Activated CD4-positive, alpha-beta memory T cell treated with anti-CD3 and anti-CD28 coated beads for 36 hours (primary cell): ENCODE measurements around the gene CNTN5. TPM values are rescaled to one million over a fixed set of nuclear protein-coding genes. Genes with fewer than 3 reads are reported as not detected.

Experiments used
- CTCF ChIA-PET: fragments of 350-600 bp; sonication (Branson Sonifier 250); formaldehyde crosslinking; loops from one replicate; lab custom pipeline; 2021; ENCODE audit warnings: antibody characterized with exemption, inconsistent platforms; lab: Charles Lee
- POLR2A ChIA-PET: fragments of 350-600 bp; sonication (Branson Sonifier 250); formaldehyde crosslinking; loops from one replicate; lab custom pipeline; 2021; ENCODE audit warnings: antibody characterized with exemption; lab: Charles Lee
- DNase-seq: peaks from one replicate; pipeline ENCODE4 v3.0.0-alpha.2; 2020
- H3K27ac Mint-ChIP-seq: one replicate; pipeline ENCODE4 v1.8.0; 2021; ENCODE audit warnings: mixed read lengths
- H3K27me3 Mint-ChIP-seq: one replicate; pipeline ENCODE4 v1.8.0; 2021; ENCODE audit warnings: mixed read lengths
- H3K36me3 Mint-ChIP-seq: one replicate; pipeline ENCODE4 v1.8.0; 2021; ENCODE audit warnings: mixed read lengths
- H3K4me1 Mint-ChIP-seq: one replicate; pipeline ENCODE4 v1.8.0; 2021; ENCODE audit warnings: low read depth, mixed read lengths
- H3K4me3 Mint-ChIP-seq: one replicate; pipeline ENCODE4 v1.8.0; 2021; ENCODE audit warnings: mild to moderate bottlenecking, mixed read lengths
- H3K9me3 Mint-ChIP-seq: one replicate; pipeline ENCODE4 v1.8.0; 2021; ENCODE audit warnings: mixed read lengths
- intact Hi-C: fragments of 100-400 bp; cut with micrococcal nuclease; formaldehyde crosslinking; loops from one replicate; pipeline ENCODE4 v1.15.1; 2023
- total RNA-seq, 2 experiments: library from RNA; stranded (reverse); gene quantifications; one replicate each; pipeline ENCODE4 v1.2.3, GENCODE V29; 2021

Gene CNTN5
- total RNA-seq, 2 experiments from 2014 or later, result not detected

DNA sequence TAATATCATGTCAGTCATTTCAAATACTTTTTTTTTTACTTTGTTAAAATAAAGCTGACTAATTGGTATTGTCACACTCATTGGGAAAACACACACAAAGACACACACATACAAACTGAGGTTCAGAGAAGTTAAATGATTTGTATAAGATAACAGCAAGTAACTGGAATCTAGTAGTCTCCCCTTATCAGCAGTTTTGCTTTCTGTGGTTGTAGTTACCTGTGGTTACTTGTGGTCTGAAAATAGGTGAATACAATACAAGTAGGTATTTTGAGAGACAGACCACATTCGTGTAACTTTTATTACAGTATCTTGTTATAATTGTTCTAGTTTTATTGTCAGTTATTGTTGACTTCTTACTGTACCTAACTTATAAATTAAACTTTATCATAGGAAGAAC lies 610.9 kb downstream of the CNTN5 start:
- no peaks in the 10 kb centered on the region for H3K36me3 Mint-ChIP-seq
- intact Hi-C loops, result no loop called here
- no peaks in the 10 kb centered on the region for H3K4me1 Mint-ChIP-seq
- POLR2A ChIA-PET, result no interaction called here
- peaks cover 9% of the 10 kb centered on the region for H3K9me3 Mint-ChIP-seq
- no peaks in the 10 kb centered on the region for H3K27me3 Mint-ChIP-seq
- no peak overlapping the region for H3K27ac Mint-ChIP-seq
- H3K4me3 Mint-ChIP-seq, result no peak overlapping the region
- CTCF ChIA-PET, result no interaction called here
- no peak for DNase-seq

DNA sequence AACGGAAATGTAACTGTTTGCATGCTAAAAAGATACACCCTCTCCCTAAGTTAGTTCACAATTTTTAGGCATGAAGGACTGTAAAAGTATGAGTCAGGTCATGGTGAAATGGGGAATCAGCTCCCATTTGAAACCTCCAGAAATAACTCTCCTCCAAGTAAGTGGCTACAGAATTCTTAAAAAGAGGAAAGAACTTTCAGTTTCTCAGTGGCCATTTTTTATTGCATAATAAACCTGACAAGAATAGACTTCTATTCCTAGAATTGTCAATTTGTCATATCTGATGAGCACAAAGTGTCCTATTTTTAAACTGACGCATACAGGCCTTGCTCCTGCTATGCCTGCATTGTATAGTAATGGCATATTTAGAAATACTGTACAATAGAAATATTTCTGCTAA lies 612.2 kb downstream of the CNTN5 start:
- POLR2A ChIA-PET, result no interaction called here
- no peaks in the 10 kb centered on the region for H3K27me3 Mint-ChIP-seq
- no peaks in the 10 kb centered on the region for H3K4me1 Mint-ChIP-seq
- CTCF ChIA-PET, result no interaction called here
- no peaks in the 10 kb centered on the region for H3K36me3 Mint-ChIP-seq
- H3K27ac Mint-ChIP-seq, result no peak overlapping the region
- intact Hi-C loops, result no loop called here
- H3K4me3 Mint-ChIP-seq, result no peak overlapping the region
- DNase-seq, result no peak
- H3K9me3 Mint-ChIP-seq, result peaks cover 9% of the 10 kb centered on the region

DNA sequence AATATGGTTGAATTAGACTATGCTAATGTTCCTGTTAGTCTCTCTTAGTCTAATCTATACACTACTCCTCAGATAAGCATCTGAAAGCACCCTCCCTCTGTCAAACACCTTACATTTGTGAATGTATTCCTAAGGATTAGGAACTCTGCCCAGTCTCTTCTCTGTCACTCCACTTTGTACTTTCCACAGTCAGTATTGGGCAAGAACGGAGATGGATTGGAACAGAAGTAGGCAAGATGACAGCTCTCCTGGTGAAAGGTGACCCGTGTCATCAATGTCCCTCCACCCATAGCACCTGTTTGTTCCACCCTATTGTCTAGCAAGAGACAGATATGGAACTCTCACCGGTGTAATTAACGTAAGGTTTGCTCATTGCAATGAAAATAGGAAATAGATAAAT lies 613.8 kb downstream of the CNTN5 start:
- H3K27me3 Mint-ChIP-seq, result no peaks in the 10 kb centered on the region
- no peaks in the 10 kb centered on the region for H3K4me1 Mint-ChIP-seq
- peaks cover 9% of the 10 kb centered on the region for H3K9me3 Mint-ChIP-seq
- intact Hi-C loops, result no loop called here
- DNase-seq, result no peak
- POLR2A ChIA-PET, result no interaction called here
- no peaks in the 10 kb centered on the region for H3K36me3 Mint-ChIP-seq
- H3K4me3 Mint-ChIP-seq, result no peak overlapping the region
- CTCF ChIA-PET, result no interaction called here
- H3K27ac Mint-ChIP-seq, result no peak overlapping the region

DNA sequence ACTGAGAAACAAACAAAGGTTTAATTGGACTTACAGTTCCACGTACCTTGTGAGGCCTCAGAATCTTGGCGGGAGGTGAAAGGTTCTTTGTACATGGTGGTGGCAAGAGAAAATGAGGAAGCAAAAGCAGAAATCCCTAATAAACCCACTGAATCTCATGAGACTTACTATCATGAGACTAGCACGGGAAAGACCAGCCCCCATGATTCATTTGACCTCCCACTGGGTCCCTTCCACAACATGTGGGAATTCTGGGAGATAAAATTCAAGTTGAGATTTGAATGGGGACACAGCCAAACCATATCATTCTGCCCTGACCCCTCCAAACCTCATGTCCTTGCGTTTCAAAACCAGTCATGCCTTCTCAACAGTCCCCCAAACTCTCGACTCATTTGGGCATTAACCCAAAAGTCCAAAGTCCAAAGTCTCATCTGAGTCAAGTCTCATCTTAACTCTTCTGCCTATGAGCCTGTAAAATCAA lies 617.4 kb downstream of the CNTN5 start:
- Mint-ChIP-seq H3K27me3 (no peaks in the 10 kb centered on the region), H3K4me3 (no peak overlapping the region), H3K4me1 (no peaks in the 10 kb centered on the region), H3K27ac (no peak overlapping the region), H3K9me3 (peaks cover 19% of the 10 kb centered on the region), H3K36me3 (peaks cover 2% of the 10 kb centered on the region)
- POLR2A ChIA-PET, result no interaction called here
- intact Hi-C loops, result no loop called here
- CTCF ChIA-PET, result no interaction called here
- no peak for DNase-seq

DNA sequence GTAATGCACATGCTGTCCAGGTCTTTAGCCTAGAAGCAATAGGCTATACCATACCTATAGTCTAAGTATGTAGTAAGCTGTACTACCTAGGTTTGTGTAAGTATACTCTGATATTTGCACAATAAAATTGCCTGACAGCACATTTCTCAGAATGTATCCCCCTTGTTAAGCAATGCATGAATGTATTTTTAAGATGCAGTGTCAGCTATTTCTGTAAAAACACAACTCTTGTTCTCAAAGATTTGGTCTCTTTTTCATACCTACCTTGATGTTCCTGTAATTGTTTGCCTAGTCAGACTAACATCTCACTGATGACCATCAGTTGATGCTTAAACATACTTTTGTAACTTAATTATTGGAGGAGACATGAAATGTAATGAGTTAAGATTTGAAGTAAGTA lies 619.9 kb downstream of the CNTN5 start:
- POLR2A ChIA-PET, result no interaction called here
- CTCF ChIA-PET, result no interaction called here

DNA sequence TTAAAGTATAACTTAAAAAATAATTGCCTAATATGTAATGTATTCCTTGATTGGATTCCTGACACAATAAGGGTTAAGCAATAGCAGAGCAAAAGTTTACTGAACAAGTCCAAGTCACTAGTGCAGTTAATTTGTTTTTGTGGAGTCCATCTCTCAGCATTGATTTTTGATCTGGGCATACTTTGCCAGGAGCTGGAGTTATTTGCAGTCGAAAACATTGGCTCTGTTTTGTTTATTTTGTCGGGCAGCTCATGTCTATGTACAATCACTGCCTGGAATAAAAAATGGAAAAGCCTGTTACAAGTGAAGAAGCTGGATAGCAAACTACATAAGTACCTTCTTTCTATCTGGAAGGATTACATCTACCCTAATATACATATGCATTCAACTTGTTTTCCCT lies 625.2 kb downstream of the CNTN5 start:
- H3K27me3 Mint-ChIP-seq, result no peaks in the 10 kb centered on the region
- POLR2A ChIA-PET, result no interaction called here
- no peak overlapping the region for H3K4me3 Mint-ChIP-seq
- no peak for DNase-seq
- no peak overlapping the region for H3K27ac Mint-ChIP-seq
- intact Hi-C loops, result no loop called here
- H3K36me3 Mint-ChIP-seq, result no peaks in the 10 kb centered on the region
- H3K9me3 Mint-ChIP-seq, result peaks cover 26% of the 10 kb centered on the region
- H3K4me1 Mint-ChIP-seq, result no peaks in the 10 kb centered on the region
- CTCF ChIA-PET, result no interaction called here

More for the DNA sequence above, 619.9 kb downstream of the CNTN5 start:
- H3K4me1 Mint-ChIP-seq, result no peaks in the 10 kb centered on the region
- H3K27me3 Mint-ChIP-seq, result no peaks in the 10 kb centered on the region
- H3K36me3 Mint-ChIP-seq, result peaks cover 2% of the 10 kb centered on the region
- intact Hi-C loops, result no loop called here
- no peak overlapping the region for H3K4me3 Mint-ChIP-seq
- no peak for DNase-seq
- peaks cover 17% of the 10 kb centered on the region for H3K9me3 Mint-ChIP-seq
- no peak overlapping the region for H3K27ac Mint-ChIP-seq

DNA sequence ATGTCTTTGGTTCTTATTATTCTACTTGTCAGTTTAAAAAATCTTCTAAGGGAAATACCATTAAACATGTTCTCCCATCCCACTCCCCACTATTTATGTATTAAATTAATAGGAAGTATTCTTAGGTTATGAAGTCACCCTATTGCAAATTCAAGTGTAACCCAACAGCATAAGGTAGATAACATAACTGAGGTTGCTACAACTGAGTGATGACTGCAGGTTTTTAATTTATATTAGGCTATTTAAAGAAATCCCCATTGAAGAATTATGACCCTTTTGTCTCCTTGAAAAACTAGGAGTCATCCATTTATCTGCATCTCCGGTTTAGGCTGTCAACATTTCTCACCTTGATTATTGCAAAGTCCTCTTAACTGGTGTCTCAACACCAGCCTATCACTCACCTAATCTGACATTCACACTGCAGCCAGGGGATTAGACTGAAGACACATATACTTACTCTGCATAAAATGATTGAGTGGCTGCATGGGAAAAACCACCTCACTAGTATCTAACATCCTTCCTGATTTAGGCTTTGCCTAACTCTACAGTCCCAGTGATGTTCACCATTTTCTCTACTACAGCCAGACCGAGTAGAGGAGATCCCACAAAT lies 649.4 kb downstream of the CNTN5 start:
- CTCF ChIA-PET, result no interaction called here
- intact Hi-C loops, result no loop called here
- no peak for DNase-seq
- Mint-ChIP-seq H3K4me3 (no peak overlapping the region), H3K27me3 (no peaks in the 10 kb centered on the region), H3K27ac (no peak overlapping the region), H3K4me1 (no peaks in the 10 kb centered on the region), H3K9me3 (peaks cover 50% of the 10 kb centered on the region), H3K36me3 (no peaks in the 10 kb centered on the region)
- POLR2A ChIA-PET, result no interaction called here

DNA sequence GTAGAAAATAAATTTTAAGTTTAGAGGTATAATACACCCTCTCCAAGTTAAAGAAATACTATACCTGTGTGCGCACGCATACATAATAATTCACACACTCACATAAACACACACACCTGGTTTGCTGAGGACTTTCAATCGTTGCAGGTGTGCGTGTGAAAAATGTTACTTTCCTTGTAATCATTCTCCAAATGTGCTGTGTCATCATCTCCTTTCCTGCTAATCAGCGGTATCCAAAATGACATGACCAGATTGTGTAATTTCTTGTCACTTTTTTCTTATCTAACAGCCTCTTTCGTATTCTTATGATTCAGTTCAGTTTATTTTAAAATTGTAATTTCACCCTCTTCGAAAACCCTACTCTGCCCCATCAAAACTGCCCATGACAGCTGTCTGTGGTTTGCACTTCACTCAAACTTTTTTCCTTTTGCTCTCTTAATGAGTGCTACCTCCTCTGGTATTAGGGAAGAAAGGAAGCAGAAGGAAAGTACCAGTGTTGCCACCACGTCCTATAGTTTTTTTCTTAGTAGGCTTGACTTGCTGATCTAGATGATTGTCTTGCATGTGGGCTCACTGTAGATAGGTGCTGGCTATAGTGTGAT lies 651.2 kb downstream of the CNTN5 start:
- H3K36me3 Mint-ChIP-seq, result no peaks in the 10 kb centered on the region
- H3K4me3 Mint-ChIP-seq, result no peak overlapping the region
- H3K27me3 Mint-ChIP-seq, result no peaks in the 10 kb centered on the region
- CTCF ChIA-PET, result no interaction called here
- no peak overlapping the region for H3K27ac Mint-ChIP-seq
- no peaks in the 10 kb centered on the region for H3K4me1 Mint-ChIP-seq
- POLR2A ChIA-PET, result no interaction called here
- intact Hi-C loops, result no loop called here
- no peak for DNase-seq
- H3K9me3 Mint-ChIP-seq, result peaks cover 43% of the 10 kb centered on the region

DNA sequence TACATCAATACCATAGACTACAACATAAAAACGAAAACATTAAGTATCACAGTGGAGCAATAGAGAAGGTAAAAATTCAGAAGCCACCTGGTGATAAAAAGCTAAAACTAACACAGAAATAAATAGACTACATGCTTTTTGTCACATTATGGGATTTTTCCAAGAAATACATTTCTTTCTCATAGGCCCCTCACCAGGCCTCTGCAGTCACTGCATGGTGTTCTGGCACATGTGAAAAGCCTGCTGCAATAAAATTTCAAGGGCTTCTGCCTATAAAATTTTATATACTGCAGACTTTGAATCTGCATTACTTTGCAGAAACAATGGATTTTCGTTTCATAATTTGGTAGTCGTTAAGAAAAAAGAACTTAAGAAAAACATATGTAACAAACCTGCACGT lies 655.5 kb downstream of the CNTN5 start:
- POLR2A ChIA-PET, result no interaction called here
- CTCF ChIA-PET, result no interaction called here

DNA sequence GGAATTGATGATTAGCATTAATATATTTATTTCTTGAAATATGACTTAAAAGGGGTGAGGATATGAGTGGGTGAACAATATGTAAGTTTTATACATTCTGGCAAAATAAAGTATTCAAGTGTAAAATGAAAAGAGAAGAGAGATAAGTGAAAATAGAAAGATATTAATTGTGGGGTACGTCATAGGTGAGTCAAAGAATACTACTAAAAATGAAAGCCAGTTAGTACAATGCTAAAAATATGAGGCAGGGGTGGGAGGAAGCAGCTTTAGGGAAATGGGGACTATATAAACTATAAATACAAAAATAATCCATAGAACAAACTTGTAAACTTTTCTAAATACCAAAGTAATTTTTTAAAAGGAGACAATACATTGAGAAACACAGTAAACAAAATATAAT lies 661.4 kb downstream of the CNTN5 start:
- ChIA-PET CTCF (no interaction called here), POLR2A (no interaction called here)
- H3K27me3 Mint-ChIP-seq, result no peaks in the 10 kb centered on the region
- H3K9me3 Mint-ChIP-seq, result peaks cover 14% of the 10 kb centered on the region
- intact Hi-C loops, result no loop called here
- DNase-seq, result no peak
- H3K4me3 Mint-ChIP-seq, result no peak overlapping the region
- H3K4me1 Mint-ChIP-seq, result no peaks in the 10 kb centered on the region
- no peak overlapping the region for H3K27ac Mint-ChIP-seq
- no peaks in the 10 kb centered on the region for H3K36me3 Mint-ChIP-seq

More for the DNA sequence above, 655.5 kb downstream of the CNTN5 start:
- H3K9me3 Mint-ChIP-seq, result peaks cover 30% of the 10 kb centered on the region
- H3K36me3 Mint-ChIP-seq, result no peaks in the 10 kb centered on the region
- intact Hi-C loops, result no loop called here
- H3K4me1 Mint-ChIP-seq, result no peaks in the 10 kb centered on the region
- H3K27me3 Mint-ChIP-seq, result no peaks in the 10 kb centered on the region
- no peak for DNase-seq
- H3K27ac Mint-ChIP-seq, result no peak overlapping the region
- no peak overlapping the region for H3K4me3 Mint-ChIP-seq

DNA sequence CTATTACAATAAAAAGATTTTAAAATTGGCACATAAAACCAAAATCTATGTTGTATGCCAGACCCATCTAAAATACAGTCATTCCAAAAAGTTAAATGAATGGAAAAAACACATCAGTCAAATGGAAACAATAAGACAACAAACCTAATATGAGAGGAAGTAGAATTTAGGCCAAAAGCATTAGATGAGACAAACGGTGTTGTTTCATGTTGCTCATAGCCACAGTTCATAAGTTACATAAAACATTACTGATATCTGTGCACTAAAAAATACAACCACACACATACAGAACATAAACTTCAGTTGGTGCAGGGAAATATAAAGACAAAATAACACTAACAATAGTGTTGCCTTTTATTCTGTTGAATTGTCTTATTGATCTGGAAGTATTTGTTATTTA lies 661.9 kb downstream of the CNTN5 start:
- peaks cover 14% of the 10 kb centered on the region for H3K9me3 Mint-ChIP-seq
- DNase-seq, result no peak
- no peak overlapping the region for H3K27ac Mint-ChIP-seq
- ChIA-PET POLR2A (no interaction called here), CTCF (no interaction called here)
- H3K4me1 Mint-ChIP-seq, result no peaks in the 10 kb centered on the region
- intact Hi-C loops, result no loop called here
- H3K4me3 Mint-ChIP-seq, result no peak overlapping the region
- H3K27me3 Mint-ChIP-seq, result no peaks in the 10 kb centered on the region
- H3K36me3 Mint-ChIP-seq, result no peaks in the 10 kb centered on the region

DNA sequence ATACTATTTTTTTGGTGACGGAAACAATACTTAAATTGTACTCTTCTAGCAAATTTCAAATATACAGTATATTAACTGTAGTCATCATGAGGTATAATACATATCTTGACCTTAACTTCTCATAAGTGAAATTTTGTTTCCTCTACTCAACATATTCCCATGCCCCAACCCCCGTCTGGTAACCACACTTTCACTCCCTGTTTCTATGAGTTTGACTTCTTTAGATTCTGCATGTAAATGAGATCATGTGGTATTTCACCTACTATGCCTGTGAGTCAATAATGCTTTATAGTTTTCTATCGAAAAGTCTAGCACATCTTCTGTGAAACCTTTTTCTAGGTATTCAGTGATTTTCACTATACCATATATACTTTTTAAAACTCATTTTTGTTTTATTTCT lies 663.2 kb downstream of the CNTN5 start:
- POLR2A ChIA-PET, result no interaction called here
- intact Hi-C loops, result no loop called here
- Mint-ChIP-seq H3K4me1 (no peaks in the 10 kb centered on the region), H3K9me3 (peaks cover 16% of the 10 kb centered on the region), H3K36me3 (no peaks in the 10 kb centered on the region), H3K27me3 (no peaks in the 10 kb centered on the region), H3K27ac (no peak overlapping the region), H3K4me3 (no peak overlapping the region)
- DNase-seq, result no peak
- CTCF ChIA-PET, result no interaction called here

DNA sequence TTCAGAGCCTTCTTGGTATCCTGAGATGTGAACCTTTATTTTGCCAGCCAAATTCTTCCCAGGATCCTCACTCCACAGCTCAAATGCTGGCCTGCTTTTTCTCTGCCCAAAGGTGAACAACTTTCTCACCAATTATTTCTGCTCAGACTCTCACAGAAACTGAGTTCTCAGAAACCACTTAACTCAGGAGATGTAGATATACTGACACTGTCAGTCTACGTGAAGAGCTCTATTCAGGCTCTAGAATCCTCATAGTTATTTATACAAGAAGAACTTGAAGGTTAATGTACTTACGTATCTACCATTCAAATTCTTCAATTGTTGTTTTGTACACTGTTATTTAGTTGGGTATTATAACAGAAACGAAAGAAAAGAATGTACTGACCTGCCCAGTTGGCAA lies 666.1 kb downstream of the CNTN5 start:
- no peaks in the 10 kb centered on the region for H3K27me3 Mint-ChIP-seq
- POLR2A ChIA-PET, result no interaction called here
- H3K4me3 Mint-ChIP-seq, result no peak overlapping the region
- intact Hi-C loops, result no loop called here
- H3K27ac Mint-ChIP-seq, result no peak overlapping the region
- H3K36me3 Mint-ChIP-seq, result no peaks in the 10 kb centered on the region
- H3K9me3 Mint-ChIP-seq, result peaks cover 30% of the 10 kb centered on the region
- no peaks in the 10 kb centered on the region for H3K4me1 Mint-ChIP-seq
- DNase-seq, result no peak
- CTCF ChIA-PET, result no interaction called here
